Measurements from ENCODE around the gene HMX3.

DNA sequence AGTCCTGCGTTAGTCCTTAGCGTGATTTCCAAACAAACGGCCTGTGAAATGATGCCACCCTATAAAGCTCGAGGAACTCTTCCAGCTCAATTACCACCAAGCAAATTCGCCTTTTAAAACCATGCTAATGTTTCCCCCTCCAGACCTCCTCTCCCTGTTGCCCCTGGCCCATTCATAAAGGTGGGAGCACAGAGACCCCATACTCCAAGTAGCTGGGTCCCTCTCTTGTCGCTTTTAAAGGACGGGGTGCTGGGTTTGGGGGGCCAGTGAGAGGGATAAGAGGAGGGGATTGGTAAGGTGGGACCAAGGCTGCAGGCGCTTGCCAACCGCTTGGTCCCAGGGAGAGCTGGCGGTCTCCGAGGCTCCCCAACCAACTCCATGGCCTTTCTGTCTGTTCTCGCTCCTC lies 13.4 kb downstream of the HMX3 start:
- TF ChIP-seq, protein P1, sequence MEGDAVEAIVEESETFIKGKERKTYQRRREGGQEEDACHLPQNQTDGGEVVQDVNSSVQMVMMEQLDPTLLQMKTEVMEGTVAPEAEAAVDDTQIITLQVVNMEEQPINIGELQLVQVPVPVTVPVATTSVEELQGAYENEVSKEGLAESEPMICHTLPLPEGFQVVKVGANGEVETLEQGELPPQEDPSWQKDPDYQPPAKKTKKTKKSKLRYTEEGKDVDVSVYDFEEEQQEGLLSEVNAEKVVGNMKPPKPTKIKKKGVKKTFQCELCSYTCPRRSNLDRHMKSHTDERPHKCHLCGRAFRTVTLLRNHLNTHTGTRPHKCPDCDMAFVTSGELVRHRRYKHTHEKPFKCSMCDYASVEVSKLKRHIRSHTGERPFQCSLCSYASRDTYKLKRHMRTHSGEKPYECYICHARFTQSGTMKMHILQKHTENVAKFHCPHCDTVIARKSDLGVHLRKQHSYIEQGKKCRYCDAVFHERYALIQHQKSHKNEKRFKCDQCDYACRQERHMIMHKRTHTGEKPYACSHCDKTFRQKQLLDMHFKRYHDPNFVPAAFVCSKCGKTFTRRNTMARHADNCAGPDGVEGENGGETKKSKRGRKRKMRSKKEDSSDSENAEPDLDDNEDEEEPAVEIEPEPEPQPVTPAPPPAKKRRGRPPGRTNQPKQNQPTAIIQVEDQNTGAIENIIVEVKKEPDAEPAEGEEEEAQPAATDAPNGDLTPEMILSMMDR (IDR thresholded peaks at IDR 0.05): no peak
- no peak for TF ChIP-seq POLR2A (IDR thresholded peaks at IDR 0.05)
